A673 (cell line): ENCODE data around the gene NEUROD2. TPM values are rescaled to one million over a fixed set of nuclear protein-coding genes. Genes with fewer than 3 reads are reported as not detected.

Experiments
- BruUV-seq: library from RNA; stranded (reverse); fragments of 400-500 nt; replicated peaks from 2 replicates; lab custom pipeline; 2021; lab: Mats Ljungman, UMichigan
- CTCF ChIA-PET: fragments of 300-600 bp; sonication (Branson Sonifier 250); formaldehyde crosslinking; loops from one replicate; lab custom pipeline; 2022; ENCODE audit warnings: antibody characterized with exemption; lab: Charles Lee
- POLR2A ChIA-PET: fragments of 300-600 bp; sonication (Branson Sonifier 250); formaldehyde crosslinking; loops from one replicate; lab custom pipeline; 2022; ENCODE audit warnings: antibody characterized with exemption; ENCODE audit not compliant: low non-redundant PET; lab: Charles Lee
- DNase-seq: peaks from one replicate; pipeline ENCODE4 v3.0.0-alpha.2; 2015; ENCODE audit warnings: low spot score
- H3K27ac ChIP-seq: fragments of 200-600 bp; sonication (generic); 2 replicates; pipeline ENCODE4 v1.5.1; 2016; ENCODE audit warnings: mixed run types, low read depth, mild to moderate bottlenecking, mixed read lengths, antibody characterized with exemption, low read length; ENCODE audit not compliant: poor library complexity, severe bottlenecking
- H3K27me3 ChIP-seq: fragments of 200-600 bp; sonication (generic); replicated peaks from 2 replicates; pipeline ENCODE4 v1.6.1; 2017; ENCODE audit warnings: mixed run types, low read depth, mild to moderate bottlenecking, mixed read lengths, antibody characterized with exemption, low read length; ENCODE audit not compliant: insufficient read depth, poor library complexity
- H3K36me3 ChIP-seq: fragments of 200-600 bp; sonication (generic); 2 replicates; pipeline ENCODE4 v1.6.1; 2016; ENCODE audit warnings: mixed run types, mild to moderate bottlenecking, mixed read lengths, antibody characterized with exemption, low read length; ENCODE audit not compliant: insufficient read depth, poor library complexity, severe bottlenecking
- H3K4me1 ChIP-seq: fragments of 200-600 bp; sonication (generic); 2 replicates; pipeline ENCODE4 v1.6.1; 2017; ENCODE audit warnings: mixed run types, mild to moderate bottlenecking, mixed read lengths, antibody characterized with exemption, low read length; ENCODE audit not compliant: insufficient read depth, poor library complexity, severe bottlenecking
- H3K4me3 ChIP-seq: fragments of 200-600 bp; sonication (generic); 2 replicates; pipeline ENCODE4 v1.5.1; 2016; ENCODE audit warnings: low read depth, mixed run types, mild to moderate bottlenecking, mixed read lengths, low read length; ENCODE audit not compliant: poor library complexity, severe bottlenecking
- H3K9me3 ChIP-seq: fragments of 200-600 bp; sonication (generic); 2 replicates; pipeline ENCODE4 v1.6.1; 2016; ENCODE audit warnings: mixed run types, low read depth, mild to moderate bottlenecking, mixed read lengths, antibody characterized with exemption, low read length; ENCODE audit not compliant: poor library complexity, severe bottlenecking
- CTCF ChIP-seq: fragments of 300-800, 200-600 bp; sonication (generic); conservative IDR thresholded peaks from 2 replicates; pipeline ENCODE4 v1.5.1; 2017; ENCODE audit warnings: low read depth, mild to moderate bottlenecking, antibody characterized with exemption, low read length, moderate library complexity, mixed read lengths
- EZH2 ChIP-seq: fragments of 200-600 bp; sonication (generic); IDR thresholded peaks from 2 replicates; pipeline ENCODE4 v1.6.1; 2017; ENCODE audit warnings: borderline replicate concordance, low read depth, mild to moderate bottlenecking, mixed read lengths, antibody characterized with exemption, low read length; ENCODE audit not compliant: poor library complexity, severe bottlenecking
- intact Hi-C: fragments of 100-400 bp; cut with micrococcal nuclease; formaldehyde crosslinking; loops from one replicate; pipeline ENCODE4 v1.10.0; 2022; ENCODE audit not compliant: unreplicated experiment
- total RNA-seq: library from RNA; stranded (reverse); gene quantifications from 2 replicates; pipeline ENCODE4 v1.2.3, GENCODE V29; 2021

NEUROD2 gene
- total RNA-seq, 1 experiment from 2014 or later, result not detected

DNA sequence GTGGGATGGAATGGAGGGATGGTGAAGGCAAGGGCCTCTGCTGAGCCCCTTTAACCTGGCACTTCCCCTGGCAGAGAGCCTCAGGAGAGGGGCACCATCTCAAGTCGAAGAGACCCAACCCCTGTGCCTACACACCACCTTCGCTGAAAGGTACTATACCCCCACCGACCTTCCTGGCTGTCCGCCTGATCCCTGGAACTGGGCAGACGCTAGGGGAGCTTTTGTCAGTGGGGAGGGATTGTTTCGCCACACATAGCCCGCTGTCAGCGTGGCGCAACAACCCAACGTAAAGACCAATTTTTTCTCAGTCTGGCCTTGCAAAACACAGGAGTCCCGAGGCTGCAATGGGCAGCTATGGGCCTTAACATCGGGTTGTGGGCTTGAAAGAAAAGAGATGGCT, 22.2 kb upstream of the NEUROD2 start:
- Histone ChIP-seq H3K27me3 (no peaks in the 10 kb centered on the region), H3K4me1 (peaks cover 6% of the 10 kb centered on the region), H3K9me3 (no peaks in the 10 kb centered on the region), H3K36me3 (no peaks in the 10 kb centered on the region), H3K27ac (no peak overlapping the region), H3K4me3 (no peak overlapping the region)
- POLR2A ChIA-PET, result no interaction called here
- CTCF ChIA-PET, result no interaction called here
- no peak for DNase-seq
- intact Hi-C loops, result no loop called here
- TF ChIP-seq CTCF, result no peak
- no peak for TF ChIP-seq EZH2
- no TSS peak for BruUV-seq

- no peaks in the 10 kb centered on the region for H3K36me3 ChIP-seq
- ChIA-PET CTCF (no interaction called here), POLR2A (no interaction called here)
- H3K27me3 ChIP-seq, result no peaks in the 10 kb centered on the region
- no peak for TF ChIP-seq EZH2
- no peak for TF ChIP-seq CTCF
- H3K4me3 ChIP-seq, result no peak overlapping the region
- BruUV-seq, result no TSS peak
- no peak for DNase-seq
- H3K4me1 ChIP-seq, result peaks cover 6% of the 10 kb centered on the region
- H3K9me3 ChIP-seq, result no peaks in the 10 kb centered on the region
- intact Hi-C loops, result no loop called here
- H3K27ac ChIP-seq, result no peak overlapping the region
Measured at GRCh38 chr17:39629494-39629880, 21.8 kb upstream of the NEUROD2 start.

DNA sequence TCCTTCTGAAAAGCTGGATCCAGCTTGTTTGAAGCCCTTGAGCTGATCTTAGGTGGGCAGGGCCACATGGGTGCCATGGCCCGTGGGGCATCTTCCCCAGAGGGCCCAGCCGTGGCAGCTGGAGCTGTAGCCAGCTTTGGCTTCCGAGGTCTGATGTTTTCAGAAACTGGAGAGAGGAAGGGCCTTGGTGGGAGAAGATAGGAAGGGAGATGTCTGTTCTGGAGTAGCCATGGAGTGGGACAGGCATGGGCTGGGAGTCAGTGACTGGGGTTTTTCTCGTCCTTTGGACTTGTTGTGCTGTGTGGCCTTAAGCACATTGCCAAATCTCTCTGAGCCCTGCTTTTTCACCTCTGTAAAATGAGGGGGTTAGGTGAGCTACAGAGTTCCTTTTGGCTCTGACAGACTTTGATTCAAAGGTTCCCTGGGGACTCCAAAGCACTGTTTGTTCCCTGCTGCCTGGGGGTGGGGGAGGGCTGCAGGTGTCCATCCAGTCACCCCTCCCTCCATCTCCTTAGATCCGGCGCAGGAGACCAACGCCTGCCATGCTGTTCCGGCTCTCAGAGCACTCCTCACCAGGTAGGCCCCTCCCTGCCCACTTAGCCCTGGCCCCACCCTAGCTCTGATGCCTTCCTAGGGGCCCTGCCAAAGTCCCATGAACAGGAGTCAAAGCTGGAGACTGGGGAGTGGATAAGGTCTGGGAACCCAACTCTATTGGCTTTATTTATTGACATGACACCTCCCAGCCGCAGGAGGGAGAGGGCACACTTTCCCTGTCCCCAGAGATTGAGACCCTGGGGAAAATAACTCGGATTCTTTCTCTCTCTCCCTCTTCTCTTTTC, 21.2 kb upstream of the NEUROD2 start:
- Histone ChIP-seq H3K4me1 (peaks cover 6% of the 10 kb centered on the region), H3K36me3 (no peaks in the 10 kb centered on the region), H3K4me3 (no peak overlapping the region), H3K27me3 (no peaks in the 10 kb centered on the region), H3K27ac (no peak overlapping the region), H3K9me3 (no peaks in the 10 kb centered on the region)
- BruUV-seq, result no TSS peak
- TF ChIP-seq CTCF, result no peak
- no peak for TF ChIP-seq EZH2
- POLR2A ChIA-PET, result interaction anchor here (0.6 kb wide), 1 partner anchor 17 kb away, joined by 3 read pairs; no protein-coding TSS in a partner anchor
- intact Hi-C loops, result no loop called here
- no peak for DNase-seq
- CTCF ChIA-PET, result interaction anchor here (0.6 kb wide), 1 partner anchor 52 kb away, joined by 3 read pairs; no protein-coding TSS in a partner anchor
